NCI-H146 treated with DMSO at 0.1 percent for 48 hours (cell line): ENCODE results near the gene CNTN1.
A peak's percentile ranks its signal among the peaks of the same experiment; 100 is the strongest.

Experiments used
- DNase-seq: peaks from one replicate; lab custom pipeline; 2025; ENCODE audit not compliant: unreplicated experiment; lab: John Stamatoyannopoulos, UW

The CNTN1 gene

GRCh38 chr12:40834321-40834720 lies 142.1 kb downstream of the CNTN1 start:
- no peak for DNase-seq

DNA sequence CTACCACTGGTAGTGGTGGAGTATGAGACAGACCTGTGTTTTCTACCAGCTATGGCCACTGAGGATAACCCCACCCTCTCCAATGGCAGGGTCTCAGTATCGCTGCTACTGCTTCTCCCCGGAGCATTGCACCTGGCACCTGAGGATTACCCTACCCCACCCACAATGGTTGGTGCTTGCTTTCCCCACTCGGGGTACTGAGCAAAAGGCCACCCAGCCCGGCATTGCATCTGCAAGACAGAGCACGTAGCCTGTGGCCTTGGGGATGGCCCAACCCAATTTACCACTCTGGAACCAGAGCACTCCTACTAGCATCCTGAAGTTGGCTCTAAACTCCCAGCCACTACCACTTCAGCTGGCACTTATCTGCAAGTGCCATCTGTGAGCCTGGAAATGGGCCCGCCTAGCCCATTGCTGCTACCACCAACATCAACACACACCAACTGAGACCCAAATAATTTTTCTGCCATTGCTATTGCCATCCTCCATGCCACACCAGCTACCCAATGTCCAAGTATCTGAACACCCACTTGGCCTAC lies 145.7 kb downstream of the CNTN1 start:
- DNase-seq, result no peak

DNA sequence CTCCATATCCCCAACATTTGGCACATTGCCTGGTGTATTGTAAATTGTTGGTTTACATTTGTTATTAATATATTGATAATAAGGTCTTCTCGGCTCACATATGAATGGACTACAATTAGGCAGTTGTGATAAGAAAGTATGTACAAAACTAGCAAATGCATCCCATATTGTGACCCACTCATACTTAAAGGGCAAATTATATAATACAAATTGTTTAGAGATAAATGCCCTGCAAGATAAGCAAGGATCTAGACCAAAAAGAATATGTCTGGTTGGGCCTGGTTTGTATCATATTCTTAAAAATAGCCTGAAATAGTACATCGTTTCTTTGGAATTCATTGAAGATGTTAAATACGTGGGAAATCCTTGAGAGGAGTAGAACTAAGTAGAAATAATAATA lies 151.3 kb downstream of the CNTN1 start:
- no peak for DNase-seq

DNA sequence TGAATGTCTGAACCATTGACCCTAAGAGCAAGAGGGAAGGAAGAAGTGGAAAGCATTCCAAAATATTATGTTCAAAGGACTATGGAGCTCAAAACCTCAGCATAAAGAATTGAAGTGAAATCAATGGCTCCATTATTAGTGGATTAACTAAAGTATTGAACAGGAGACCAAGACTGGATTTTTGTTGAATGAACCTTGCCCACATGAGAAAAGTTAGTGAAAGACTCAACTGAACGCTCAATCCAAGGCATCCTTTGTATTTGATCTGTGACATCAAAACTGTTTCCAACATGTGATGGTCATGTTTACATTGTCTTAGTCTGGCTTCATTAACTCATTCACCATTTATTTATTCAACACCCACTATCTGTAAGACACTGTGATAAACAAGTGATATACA lies 161.0 kb downstream of the CNTN1 start:
- DNase-seq, result no peak

DNA sequence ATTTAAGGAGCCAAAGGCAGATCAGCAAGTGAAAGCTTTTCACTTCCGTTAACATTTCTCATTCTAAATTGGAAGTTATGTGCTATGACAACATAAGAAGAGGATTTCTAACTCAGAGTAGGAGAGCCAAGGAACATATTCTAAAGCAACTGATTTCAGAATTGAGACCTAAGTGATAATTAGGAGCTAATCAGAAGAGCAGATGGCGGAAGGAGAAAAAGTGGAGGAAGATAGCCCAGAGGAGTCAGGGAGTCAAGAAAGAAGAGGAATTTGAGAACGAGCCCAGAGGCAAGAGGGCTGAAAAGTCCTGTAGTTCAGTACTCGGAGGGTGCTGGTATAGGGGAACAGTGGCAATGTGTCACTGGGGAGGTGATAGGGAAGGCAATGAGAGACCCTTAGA lies 162.4 kb downstream of the CNTN1 start:
- no peak for DNase-seq

DNA sequence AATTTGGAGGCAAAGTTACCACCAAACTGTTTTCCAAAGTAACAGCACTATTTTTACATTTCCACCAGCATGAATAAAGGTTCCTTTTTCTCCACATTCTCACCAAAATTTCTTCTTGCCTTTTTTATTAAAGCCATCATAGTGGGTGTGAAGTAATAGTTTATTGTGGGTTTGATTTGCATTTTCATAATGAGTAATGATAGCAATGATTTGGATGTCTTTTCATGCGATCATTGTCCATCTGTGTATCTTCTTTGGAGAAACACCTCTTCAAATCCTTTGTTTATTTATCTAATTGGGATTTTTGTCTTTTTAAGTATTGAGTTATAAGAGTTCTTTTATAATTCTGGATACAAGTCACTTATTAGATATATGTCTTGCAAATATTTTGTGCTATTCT lies 172.7 kb downstream of the CNTN1 start:
- DNase-seq, result no peak

DNA sequence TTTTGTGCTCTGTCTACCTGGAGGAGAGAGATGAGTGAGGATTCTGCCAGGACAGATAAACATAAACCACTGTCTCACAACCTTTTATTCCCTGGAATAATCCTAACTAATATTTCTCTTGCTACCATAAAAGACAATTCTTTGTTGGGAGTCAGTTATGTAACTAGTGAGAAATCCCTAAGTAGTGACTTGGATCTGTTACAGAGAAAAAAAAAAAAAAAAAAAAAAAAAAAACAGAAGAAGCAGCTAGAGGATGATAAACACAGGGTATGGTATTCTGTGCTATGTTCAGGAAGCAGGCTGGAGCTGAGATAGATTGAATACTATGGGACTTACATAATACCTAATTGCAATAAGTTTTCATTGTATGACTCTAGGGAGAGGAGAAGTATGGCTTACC lies 178.7 kb downstream of the CNTN1 start:
- DNase-seq, result no peak

DNA sequence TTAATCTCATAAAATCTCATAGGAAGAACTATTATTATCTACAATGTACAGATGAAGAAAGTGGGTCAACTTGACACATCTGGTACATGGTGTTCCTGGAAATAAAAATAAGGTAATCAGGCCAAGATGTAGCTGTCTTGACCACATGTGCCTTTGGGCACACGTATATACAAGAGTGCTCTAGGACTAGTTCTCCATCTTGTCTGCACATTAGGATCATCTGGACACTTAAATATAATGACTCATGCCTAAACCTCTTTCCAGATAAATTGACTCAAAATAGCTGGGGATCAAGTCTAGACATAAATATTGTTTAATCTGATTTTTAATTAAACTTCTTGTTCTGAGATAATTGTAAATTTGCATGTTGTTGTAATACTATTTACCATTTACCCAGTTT lies 182.6 kb downstream of the CNTN1 start:
- DNase-seq, result no peak

GRCh38 chr12:40889329-40889728 lies 197.1 kb downstream of the CNTN1 start:
- no peak for DNase-seq

DNA sequence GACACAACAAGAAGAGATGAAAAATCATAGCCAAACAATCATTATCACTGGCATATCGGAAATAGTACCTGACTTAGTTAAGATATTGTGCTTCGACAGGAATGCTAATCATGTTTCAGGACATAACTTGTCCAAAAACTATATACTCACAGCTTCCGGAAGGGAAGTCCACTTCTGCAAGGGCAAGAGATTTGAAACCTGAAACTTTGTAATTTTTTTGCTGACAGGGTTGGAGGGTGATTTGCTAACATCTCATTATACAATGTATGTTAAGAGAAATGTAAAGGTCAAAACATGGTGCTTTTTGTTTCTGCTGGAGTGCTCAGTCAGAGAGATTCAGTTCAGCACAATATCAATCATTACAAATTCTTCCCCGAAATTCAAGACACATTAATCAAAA lies 200.3 kb downstream of the CNTN1 start:
- no peak for DNase-seq

- DNase-seq, result no peak
Measured at GRCh38 chr12:40898505-40898904, 206.3 kb downstream of the CNTN1 start.

- no peak for DNase-seq
Measured at GRCh38 chr12:40903040-40903439, 210.8 kb downstream of the CNTN1 start.

DNA sequence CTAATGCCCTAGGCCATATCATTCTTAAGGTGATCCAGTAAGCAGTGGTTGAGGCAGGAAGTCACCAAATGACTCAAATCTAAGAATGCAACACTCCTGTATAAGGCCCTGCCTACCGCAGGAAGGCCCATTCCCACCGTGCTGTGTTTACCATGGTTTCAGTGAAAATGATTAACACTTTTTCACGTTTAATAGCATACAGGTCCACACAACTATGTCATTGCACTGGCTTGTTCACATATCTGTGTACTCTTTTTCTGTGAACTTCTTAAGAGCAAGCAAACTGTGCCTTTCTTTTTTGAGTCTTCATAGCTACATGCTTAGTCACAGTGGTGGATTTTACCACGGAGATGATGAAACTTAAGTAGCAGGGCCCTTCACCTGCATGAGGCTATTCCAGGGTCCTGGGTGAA lies 214.9 kb downstream of the CNTN1 start:
- no peak for DNase-seq

DNA sequence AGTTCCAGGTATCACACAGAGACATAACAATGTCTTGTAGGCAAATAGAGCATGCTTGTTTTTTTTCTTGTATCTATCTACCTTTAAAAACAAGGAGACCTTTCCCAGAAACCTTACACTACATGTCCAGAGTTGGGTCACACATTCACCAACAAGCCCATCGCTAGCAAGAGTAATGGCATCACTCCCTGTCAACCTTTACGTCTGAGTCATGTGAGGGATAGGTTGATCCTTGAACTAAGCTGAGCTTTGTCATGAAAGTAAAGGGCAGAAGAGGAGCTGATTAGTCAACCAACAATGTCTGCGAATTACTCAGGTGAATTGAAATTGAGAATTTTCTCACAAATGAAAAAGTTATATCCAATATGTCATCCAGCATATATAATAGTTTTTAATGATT lies 219.4 kb downstream of the CNTN1 start:
- DNase-seq, result no peak

GRCh38 chr12:40915172-40915571 lies 222.9 kb downstream of the CNTN1 start:
- DNase-seq, result no peak

DNA sequence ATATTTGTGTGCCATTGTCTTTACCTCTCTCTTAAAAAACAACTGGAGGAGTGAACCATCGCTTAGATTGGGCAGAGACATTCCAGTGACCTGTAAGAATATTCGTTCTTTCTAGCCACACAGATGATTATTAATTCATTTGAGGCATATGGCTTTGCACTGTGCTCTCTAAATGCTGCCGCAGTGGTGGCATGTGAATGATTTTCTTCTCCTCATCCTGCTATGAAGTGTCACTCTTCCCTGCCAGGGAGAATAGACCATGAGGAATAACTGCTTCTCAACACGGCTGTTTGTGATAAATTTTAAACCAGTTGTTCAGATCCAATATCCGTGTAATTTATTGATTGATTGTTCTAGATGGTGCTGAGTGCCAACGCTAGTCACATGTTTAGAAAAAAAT lies 225.3 kb downstream of the CNTN1 start:
- DNase-seq, result no peak

DNA sequence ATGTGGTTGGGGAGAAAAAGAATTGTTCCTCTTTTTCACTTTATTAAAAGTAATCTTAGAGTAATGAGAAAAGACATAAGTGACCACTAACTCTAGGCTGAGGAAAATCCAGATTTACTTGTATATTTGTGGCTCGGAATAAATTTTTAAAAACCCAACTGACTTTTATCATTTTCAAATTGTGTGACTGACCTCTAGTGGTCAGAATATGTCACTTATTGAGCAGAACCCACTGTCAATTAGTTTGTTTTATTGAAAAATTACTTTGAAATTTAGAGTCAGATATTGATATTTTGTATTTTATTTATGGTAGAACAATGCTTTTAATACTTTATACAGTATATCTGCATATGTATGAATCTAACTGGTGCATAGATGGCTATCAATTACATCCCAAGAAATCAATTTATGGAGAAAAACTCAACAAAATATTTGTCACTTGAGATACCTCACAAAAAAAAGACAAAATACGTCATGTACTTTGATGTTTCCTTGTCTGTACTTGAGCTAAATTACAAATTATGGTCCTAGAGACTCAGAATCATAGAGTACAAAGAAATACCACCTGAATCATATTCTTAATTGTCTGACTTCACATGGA lies 229.4 kb downstream of the CNTN1 start:
- no peak for DNase-seq

DNA sequence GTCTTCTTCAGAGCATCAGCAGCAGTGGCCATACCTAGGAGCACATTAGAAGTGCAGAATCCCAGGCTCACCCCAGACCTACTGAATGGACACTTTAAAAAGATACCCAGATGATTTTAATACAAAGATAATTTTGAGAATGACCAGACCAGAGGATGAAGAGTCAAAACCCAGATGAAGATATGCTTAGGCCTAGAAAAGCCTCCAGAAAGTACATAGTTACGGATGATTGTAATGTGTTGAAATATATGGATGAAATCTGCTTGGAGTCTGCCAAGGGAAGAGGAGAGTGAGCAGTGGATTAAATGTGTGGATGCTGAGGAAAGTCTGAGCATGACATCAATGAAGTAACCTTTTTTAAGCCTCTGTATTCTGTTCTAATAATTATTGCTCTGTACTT lies 245.7 kb downstream of the CNTN1 start:
- no peak for DNase-seq

- no peak for DNase-seq
Measured at GRCh38 chr12:40942326-40942725, 250.1 kb downstream of the CNTN1 start.

GRCh38 chr12:40945772-40946171 lies 253.5 kb downstream of the CNTN1 start:
- no peak for DNase-seq

DNA sequence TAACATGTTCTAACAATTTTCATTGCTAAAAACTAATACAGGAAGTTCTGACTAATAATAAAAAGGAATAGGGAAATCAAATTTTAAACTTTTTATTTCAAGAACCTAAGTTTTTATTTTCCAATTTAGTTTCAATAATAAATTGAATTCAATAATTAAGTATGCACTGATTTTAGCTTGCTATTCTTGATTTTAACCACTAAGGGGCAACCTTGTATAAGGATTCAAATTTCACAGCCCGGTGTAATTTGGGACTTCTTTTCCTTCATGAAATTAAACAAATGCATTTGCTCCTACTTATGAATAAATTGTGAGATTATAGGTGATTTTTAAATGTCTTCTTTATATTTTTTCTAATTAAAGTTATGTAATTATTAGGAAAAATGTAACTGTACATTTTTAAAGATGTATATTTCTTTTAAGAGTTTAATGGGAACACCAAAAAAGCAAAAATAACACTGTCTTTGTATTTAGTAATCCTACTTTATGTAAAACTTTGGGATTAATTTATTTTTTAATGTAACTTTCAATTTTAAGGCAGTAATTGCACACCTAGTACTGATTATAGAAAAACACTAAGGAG lies 254.5 kb downstream of the CNTN1 start:
- peak; percentile 17 for DNase-seq

DNA sequence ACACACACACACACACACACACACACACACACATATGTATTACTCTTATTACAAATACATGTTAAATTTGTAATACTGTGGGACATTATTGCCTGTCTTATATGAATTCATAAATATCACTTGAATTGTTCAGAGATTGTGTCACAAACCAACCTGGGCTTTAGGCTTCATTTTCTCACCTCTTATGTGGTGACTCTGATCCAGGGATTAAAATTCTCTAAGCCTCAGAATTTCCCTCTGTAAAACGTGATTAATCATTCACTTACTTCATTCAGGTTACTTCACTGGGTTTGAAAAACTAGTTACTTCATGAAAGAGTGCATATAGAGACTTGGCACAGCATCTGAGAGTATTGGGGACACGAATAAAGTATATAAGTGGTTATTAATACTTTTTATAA lies 255.6 kb downstream of the CNTN1 start:
- no peak for DNase-seq

DNA sequence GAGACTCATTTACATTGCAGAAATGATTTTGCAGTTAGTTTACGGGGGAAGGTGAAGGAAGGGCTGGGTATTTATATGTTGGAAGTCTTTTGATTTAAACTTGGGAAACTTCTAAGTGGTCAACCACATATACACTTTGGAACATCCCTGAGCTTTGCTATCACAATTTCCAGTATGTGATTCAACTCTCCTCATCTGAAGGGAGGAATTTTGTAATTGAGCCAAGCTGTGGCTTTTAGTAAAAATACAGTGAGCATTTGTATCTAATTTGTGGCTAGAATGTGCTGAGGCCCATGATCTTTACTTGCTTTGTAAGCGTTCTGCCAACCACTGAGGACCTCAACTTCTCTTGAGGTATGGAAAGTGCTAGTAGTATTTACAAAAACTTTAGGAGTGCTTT lies 260.8 kb downstream of the CNTN1 start:
- no peak for DNase-seq
